Activated CD8-positive, alpha-beta memory T cell treated with anti-CD3 and anti-CD28 coated beads, Interleukin-2, amount 50 U/mL, for 1 hour (primary cell): ENCODE measurements around the gene LINC00632.
"Not testable (repeated sequence)": the region's sequence is repeated elsewhere in the genome, so short reads cannot be mapped to it uniquely, and the experiment has no call there.

ENCODE experiments used
- DNase-seq: peaks from one replicate; pipeline ENCODE4 v3.0.0-alpha.2; 2020; ENCODE audit errors: extremely low read depth

The LINC00632 gene

GRCh38 chrX:140709421-140709846 lies at the start of gene LINC00632:
TSS of gene LINC00632 (plus strand) at chrX:140709759.
- no peak for DNase-seq

GRCh38 chrX:140661643-140662042 lies 47.9 kb upstream of the LINC00632 start:
- DNase-seq, result no peak

GRCh38 chrX:140664939-140665338 lies 44.6 kb upstream of the LINC00632 start:
- no peak for DNase-seq

- DNase-seq, result no peak
Observed at GRCh38 chrX:140672840-140673731, 36.5 kb upstream of the LINC00632 start.

GRCh38 chrX:140687706-140688105 lies 21.9 kb upstream of the LINC00632 start:
- no peak for DNase-seq

GRCh38 chrX:140691596-140691995 lies 18.0 kb upstream of the LINC00632 start:
- DNase-seq, result not testable (repeated sequence)

GRCh38 chrX:140697618-140698017 lies 11.9 kb upstream of the LINC00632 start:
- no peak for DNase-seq

- no peak for DNase-seq
Observed at GRCh38 chrX:140701480-140701879, 8.1 kb upstream of the LINC00632 start.

- DNase-seq, result no peak
Observed at GRCh38 chrX:140710710-140711109, 1.2 kb downstream of the LINC00632 start.

- no peak for DNase-seq
Observed at GRCh38 chrX:140711894-140712293, 2.3 kb downstream of the LINC00632 start.

- no peak for DNase-seq
Observed at GRCh38 chrX:140712413-140713173, 3.0 kb downstream of the LINC00632 start.

- no peak for DNase-seq
Observed at GRCh38 chrX:140713174-140713539, 3.6 kb downstream of the LINC00632 start.

GRCh38 chrX:140715787-140716186 lies 6.2 kb downstream of the LINC00632 start:
- no peak for DNase-seq

GRCh38 chrX:140723121-140723715 lies 13.7 kb downstream of the LINC00632 start:
- no peak for DNase-seq

GRCh38 chrX:140724309-140724708 lies 14.8 kb downstream of the LINC00632 start:
- DNase-seq, result no peak

GRCh38 chrX:140724736-140725135 lies 15.2 kb downstream of the LINC00632 start:
- DNase-seq, result no peak

- DNase-seq, result no peak
Observed at GRCh38 chrX:140725500-140725899, 15.9 kb downstream of the LINC00632 start.

GRCh38 chrX:140733766-140734342 lies 24.3 kb downstream of the LINC00632 start:
- DNase-seq, result no peak

- no peak for DNase-seq
Observed at GRCh38 chrX:140744085-140744484, 34.5 kb downstream of the LINC00632 start.

- DNase-seq, result no peak
Observed at GRCh38 chrX:140756941-140757340, 47.4 kb downstream of the LINC00632 start.

- no peak for DNase-seq
Observed at GRCh38 chrX:140762061-140762460, 52.5 kb downstream of the LINC00632 start.

GRCh38 chrX:140764401-140764919 lies 54.9 kb downstream of the LINC00632 start:
- DNase-seq, result no peak
